K562 (cell line): ENCODE measurements around the gene NUMB. TPM values are rescaled to one million over a fixed set of nuclear protein-coding genes. Genes with fewer than 3 reads are reported as not detected.

Source experiments
- BHLHE40 ChIP-seq: IDR thresholded peaks from 2 replicates; pipeline ENCODE4 v1.6.1; 2011; ENCODE audit warnings: low read length, improper control_type of control experiment
- CBX8 ChIP-seq: fragments of 200-600 bp; sonication (generic); IDR thresholded peaks from 2 replicates; pipeline ENCODE4 v1.6.1; 2012; ENCODE audit warnings: borderline replicate concordance, mixed run types, low read depth, mild to moderate bottlenecking, moderate library complexity, mixed read lengths, low read length, control low read depth, inconsistent platforms; ENCODE audit not compliant: poor library complexity, severe bottlenecking; ENCODE audit errors: extremely low read depth
- CLOCK ChIP-seq: fragments of 250-450 bp; sonication (Bioruptor Pico); IDR thresholded peaks from 2 replicates; pipeline ENCODE4 v1.4.0; 2020; ENCODE audit warnings: mild to moderate bottlenecking, moderate library complexity, borderline replicate concordance
- CREB1 ChIP-seq, 2 experiments: sonication (generic) in 1 of 2; formaldehyde crosslinking in 1 of 2; IDR thresholded peaks; 2 replicates each; pipeline versions ENCODE4 v1.6.1 to v1.8.0; 2012 to 2022; ENCODE audit warnings: inconsistent platforms in 1 of 2, mild to moderate bottlenecking in 1 of 2, missing genetic modification reagents in 1 of 2, moderate library complexity in 1 of 2
- DPF2 ChIP-seq: fragments of 450-650 bp; IDR thresholded peaks from 2 replicates; pipeline ENCODE4 v1.6.1; 2016
- EGR1 ChIP-seq: fragments of 450-650 bp; conservative IDR thresholded peaks from 2 replicates; pipeline ENCODE4 v1.6.1; 2017; ENCODE audit warnings: mild to moderate bottlenecking
- ELF2 ChIP-seq: fragments of 250-450 bp; sonication (Bioruptor Pico); IDR thresholded peaks from 2 replicates; pipeline ENCODE4 v1.5.0; 2021; ENCODE audit warnings: mild to moderate bottlenecking
- ETS2 ChIP-seq: IDR thresholded peaks from 2 replicates; pipeline ENCODE4 v1.6.1; 2016; ENCODE audit warnings: borderline replicate concordance, missing genetic modification characterization, mild to moderate bottlenecking, moderate library complexity, missing compliant biosample characterization; ENCODE audit not compliant: poor library complexity, severe bottlenecking
- ETV6 ChIP-seq, 3 experiments: fragments of 150-350 bp in 1 of 3; sonication (generic) in 1 of 3; formaldehyde crosslinking in 1 of 3; IDR thresholded peaks; 2 replicates each; pipeline versions ENCODE4 v1.6.1 to v1.8.0; 2014 to 2022; ENCODE audit warnings: borderline replicate concordance in 2 of 3, low read depth in 2 of 3, antibody characterized with exemption in 1 of 3, low read length in 1 of 3, mild to moderate bottlenecking in 1 of 3, missing genetic modification reagents in 1 of 3
- GATAD2B ChIP-seq: fragments of 450-650 bp; IDR thresholded peaks from 2 replicates; pipeline ENCODE4 v1.6.1; 2017; ENCODE audit warnings: mild to moderate bottlenecking, borderline replicate concordance
- JUN ChIP-seq, 2 experiments: sonication (generic) in 1 of 2; formaldehyde crosslinking in 1 of 2; IDR thresholded peaks; 2 replicates each; pipeline versions ENCODE4 v1.6.1 to v1.8.0; 2012 to 2022; ENCODE audit warnings: borderline replicate concordance in 2 of 2, mild to moderate bottlenecking in 2 of 2, improper control_type of control experiment in 1 of 2, low read depth in 1 of 2, low read length in 1 of 2, missing genetic modification reagents in 1 of 2
- KLF1 ChIP-seq: fragments of 450-650 bp; IDR thresholded peaks from 2 replicates; pipeline ENCODE4 v1.6.1; 2016; ENCODE audit warnings: missing genetic modification characterization, missing compliant biosample characterization
- LCOR ChIP-seq: sonication (generic); formaldehyde crosslinking; IDR thresholded peaks from 2 replicates; pipeline ENCODE4 v1.8.0; 2022; ENCODE audit warnings: mild to moderate bottlenecking, missing genetic modification reagents
- MAZ ChIP-seq, 2 experiments: fragments of 450-650 bp in 1 of 2; sonication (generic) in 1 of 2; formaldehyde crosslinking; IDR thresholded peaks in 1 of 2; conservative IDR thresholded peaks in 1 of 2; 2 replicates each; pipeline versions ENCODE4 v1.4.0 to v1.5.0; 2020; ENCODE audit warnings: mild to moderate bottlenecking in 1 of 2, missing genetic modification reagents in 1 of 2
- MED1 ChIP-seq: sonication (generic); formaldehyde crosslinking; IDR thresholded peaks from 2 replicates; pipeline ENCODE4 v1.8.1; 2023; ENCODE audit warnings: missing genetic modification reagents, borderline replicate concordance
- NFE2 ChIP-seq: IDR thresholded peaks from 2 replicates; pipeline ENCODE4 v1.6.1; 2014; ENCODE audit warnings: antibody characterized with exemption, low read depth
- PCBP1 ChIP-seq: fragments of 200-400 bp; formaldehyde crosslinking; IDR thresholded peaks from 2 replicates; pipeline ENCODE4 v1.6.1; 2018; ENCODE audit warnings: mild to moderate bottlenecking, low read depth, low read length; ENCODE audit not compliant: poor library complexity, severe bottlenecking
- PCBP2 ChIP-seq: fragments of 200-400 bp; formaldehyde crosslinking; IDR thresholded peaks from 2 replicates; pipeline ENCODE4 v1.6.1; 2018; ENCODE audit warnings: low read length, low read depth, mild to moderate bottlenecking, moderate library complexity; ENCODE audit not compliant: poor library complexity, severe bottlenecking
- SMARCC2 ChIP-seq: fragments of 450-650 bp; IDR thresholded peaks from 2 replicates; pipeline ENCODE4 v1.6.1; 2017; ENCODE audit warnings: antibody characterized with exemption, moderate library complexity, mild to moderate bottlenecking, low read depth
- SRSF1 ChIP-seq: fragments of 200-400 bp; formaldehyde crosslinking; IDR thresholded peaks from 2 replicates; pipeline ENCODE4 v1.6.1; 2017; ENCODE audit warnings: mild to moderate bottlenecking, low read depth, low read length, moderate library complexity
- TAF1 ChIP-seq: IDR thresholded peaks from 2 replicates; pipeline ENCODE4 v1.6.1; 2011; ENCODE audit warnings: mild to moderate bottlenecking, low read length, moderate library complexity; ENCODE audit not compliant: insufficient read depth, control insufficient read depth, severe bottlenecking; ENCODE audit errors: extremely low read depth
- ZNF184 ChIP-seq: sonication (generic); formaldehyde crosslinking; IDR thresholded peaks from 2 replicates; pipeline ENCODE4 v1.5.0; 2020; ENCODE audit warnings: missing genetic modification reagents
- ZNF253 ChIP-seq: fragments of 250-450 bp; sonication (Bioruptor Pico); conservative IDR thresholded peaks from 2 replicates; pipeline ENCODE4 v1.6.1; 2021; ENCODE audit warnings: mild to moderate bottlenecking
- ZNF274 ChIP-seq: IDR thresholded peaks from 2 replicates; pipeline ENCODE4 v1.6.1; 2011; ENCODE audit warnings: low read depth, mild to moderate bottlenecking, low read length, moderate library complexity, borderline replicate concordance
- ZNF75A ChIP-seq: fragments of 450-650 bp; formaldehyde crosslinking; IDR thresholded peaks from 2 replicates; pipeline ENCODE4 v1.4.0; 2020; ENCODE audit warnings: mild to moderate bottlenecking
- polyA plus RNA-seq, 8 experiments: library from polyadenylated mRNA; depleted of rRNA in 4 of 8; stranded (reverse) in 5 of 8; unstranded in 3 of 8; fragments of >200 nt; fragmentation: Nextera tagmentation in 2 of 8; fragmentation: Illumina TruSeq in 1 of 8; extraction: Ambion mirVana in 2 of 8; extraction: Trizol in 1 of 8; gene quantifications; 2 replicates each; pipeline versions ENCODE4 v1.2.1 to v1.2.3, GENCODE V29; 2011 to 2014; ENCODE audit warnings: inconsistent platforms in 1 of 8, missing spikeins in 1 of 8
- total RNA-seq, 7 experiments: library from RNA; depleted of rRNA in 6 of 7; stranded (reverse); fragments of >200 nt in 6 of 7; fragmentation: Illumina TruSeq in 2 of 7; extraction: Trizol in 2 of 7; gene quantifications; 2 replicates each; pipeline versions ENCODE4 v1.2.1 to v1.2.3, GENCODE V29; 2011 to 2021; ENCODE audit warnings: low replicate concordance in 1 of 7

NUMB gene
- total and polyA plus RNA-seq, 9 of the 15 experiments (the other 6 are each of a cell fraction or from before 2014, with no cell fraction given), result 13.5 to 54.0 (median 32.3) TPM

- TF ChIP-seq SMARCC2, result no peak; the same call in 1 of the 2 replicates
- TF ChIP-seq KLF1 (tag), result no peak
- TF ChIP-seq PCBP2, result no peak
- TF ChIP-seq ZNF184 (CRISPR knock-in tag), result no peak
- TF ChIP-seq ELF2 (CRISPR knock-in tag), result no peak
- TF ChIP-seq BHLHE40, result no peak
- peak; percentile 46; the same call in 1 of the 2 replicates for TF ChIP-seq DPF2
- TF ChIP-seq EGR1, result 0 out of 2 replicates have a peak, but pooled peaks have one; percentile 4
- no peak for TF ChIP-seq TAF1
- no peak for TF ChIP-seq CREB1 (IDR thresholded peaks at IDR 0.05)
- no peak for TF ChIP-seq CREB1 (CRISPR knock-in tag; IDR thresholded peaks at IDR 0.05)
- TF ChIP-seq CBX8, result no peak
- TF ChIP-seq GATAD2B, result no peak
- TF ChIP-seq SRSF1, result no peak
- TF ChIP-seq MAZ (CRISPR knock-in tag; conservative IDR thresholded peaks at IDR 0.05 in 1 of 2, IDR thresholded peaks at IDR 0.05 in 1 of 2), result no peak
- TF ChIP-seq JUN (IDR thresholded peaks at IDR 0.05; ENCODE audit: borderline replicate concordance, low read depth, low read length), result 0 out of 2 replicates have a peak, but pooled peaks have one; percentile 45
- no peak for TF ChIP-seq JUN (CRISPR knock-in tag; IDR thresholded peaks at IDR 0.05; ENCODE audit: borderline replicate concordance)
- no peak for TF ChIP-seq ETS2 (tag)
- TF ChIP-seq ZNF253 (CRISPR knock-in tag), result no peak
- TF ChIP-seq PCBP1, result no peak
- no peak for TF ChIP-seq LCOR (CRISPR knock-in tag)
- peak; percentile 82 for TF ChIP-seq NFE2
- TF ChIP-seq ETV6 (IDR thresholded peaks at IDR 0.05; ENCODE audit: borderline replicate concordance in 1 of 2, low read depth in 2 of 2, low read length in 1 of 2), result no peak
- TF ChIP-seq ETV6 (CRISPR knock-in tag; IDR thresholded peaks at IDR 0.05; ENCODE audit: borderline replicate concordance), result no peak
- TF ChIP-seq MED1 (CRISPR knock-in tag), result no peak
- no peak for TF ChIP-seq ZNF274
- no peak for TF ChIP-seq ZNF75A (CRISPR knock-in tag)
- TF ChIP-seq CLOCK (CRISPR knock-in tag), result no peak
These were observed 9.0 kb upstream of the NUMB start (continued) for GRCh38 chr14:73467377-73467776.
